Upper lobe of left lung (tissue), 6 donors: ENCODE measurements around the gene THBD. TPM values are rescaled to one million over a fixed set of nuclear protein-coding genes. Genes with fewer than 3 reads are reported as not detected.

Source experiments
- ATAC-seq, 2 donors: fragments of 200-7000 bp; cut with Tn5 transposase; one replicate each; pipeline ENCODE4 v1.9.1; 2022; ENCODE audit warnings: mild to moderate bottlenecking in 2 of 2, moderate library complexity in 2 of 2; ENCODE audit not compliant: low FRiP score in 2 of 2
- DNase-seq, 2 donors: peaks; one replicate each; pipeline ENCODE4 v3.0.0-alpha.2; 2019 to 2020
- H3K27ac ChIP-seq, 4 donors: fragments of 200-600 bp; sonication (generic); one replicate each; pipeline ENCODE4 v1.5.1; 2016 to 2019
- H3K27me3 ChIP-seq, 4 donors: fragments of 200-600 bp; sonication (generic); one replicate each; pipeline ENCODE4 v1.5.1; 2017 to 2019
- H3K36me3 ChIP-seq, 4 donors: fragments of 200-600 bp; sonication (generic); one replicate each; pipeline ENCODE4 v1.5.1; 2016 to 2019
- H3K4me1 ChIP-seq, 4 donors: fragments of 200-600 bp; sonication (generic); one replicate each; pipeline ENCODE4 v1.5.1; 2018 to 2019
- H3K4me3 ChIP-seq, 4 donors: fragments of 200-600 bp; sonication (generic); one replicate each; pipeline ENCODE4 v1.5.1; 2017 to 2019; ENCODE audit warnings: mild to moderate bottlenecking in 2 of 4, moderate library complexity in 1 of 4
- H3K9me3 ChIP-seq, 4 donors: fragments of 200-600 bp; sonication (generic); one replicate each; pipeline ENCODE4 v1.5.1; 2018 to 2019
- CTCF ChIP-seq, 6 experiments: fragments of 450-650 bp in 4 of 6; fragments of 200-600 bp in 2 of 6; sonication (generic) in 2 of 6; IDR thresholded peaks; one replicate each; pipeline ENCODE4 v1.5.1; 2016 to 2019; ENCODE audit warnings: antibody characterized with exemption in 6 of 6
- EP300 ChIP-seq, 4 donors: sonication (generic); formaldehyde crosslinking; IDR thresholded peaks; one replicate each; pipeline ENCODE4 v1.5.1; 2017; ENCODE audit warnings: antibody characterized with exemption in 4 of 4, control low read depth in 2 of 4
- POLR2A ChIP-seq, 4 donors: fragments of 450-650 bp; IDR thresholded peaks; one replicate each; pipeline ENCODE4 v1.5.1; 2016 to 2017; ENCODE audit warnings: antibody characterized with exemption in 4 of 4, mild to moderate bottlenecking in 2 of 4
- POLR2AphosphoS5 ChIP-seq, 2 donors: sonication (generic); formaldehyde crosslinking; IDR thresholded peaks; one replicate each; pipeline ENCODE4 v1.5.1; 2017; ENCODE audit warnings: antibody characterized with exemption in 2 of 2
- WGBS, 2 donors: methylation state at CpG; one replicate each; pipeline ENCODE4 v1.1.5; 2017 to 2018; 5-methylcytosine and 5-hydroxymethylcytosine counted together
- total RNA-seq, 6 donors: library from RNA; depleted of rRNA in 4 of 6; stranded (reverse); fragments of >200 nt in 4 of 6; gene quantifications; one replicate each; pipeline versions ENCODE4 v1.1.0 to v1.2.1, GENCODE V29; 2016 to 2021
- donor health status: DM: no; HTN: no; CAD: no; lungs with moderate emphysema.
- donor health status: DM: no; HTN: yes; CAD: no; lungs with severe emphysema.

Gene THBD
- total RNA-seq, 6 donors from 2014 or later = 17.8 to 235 (median 88.1) TPM

DNA sequence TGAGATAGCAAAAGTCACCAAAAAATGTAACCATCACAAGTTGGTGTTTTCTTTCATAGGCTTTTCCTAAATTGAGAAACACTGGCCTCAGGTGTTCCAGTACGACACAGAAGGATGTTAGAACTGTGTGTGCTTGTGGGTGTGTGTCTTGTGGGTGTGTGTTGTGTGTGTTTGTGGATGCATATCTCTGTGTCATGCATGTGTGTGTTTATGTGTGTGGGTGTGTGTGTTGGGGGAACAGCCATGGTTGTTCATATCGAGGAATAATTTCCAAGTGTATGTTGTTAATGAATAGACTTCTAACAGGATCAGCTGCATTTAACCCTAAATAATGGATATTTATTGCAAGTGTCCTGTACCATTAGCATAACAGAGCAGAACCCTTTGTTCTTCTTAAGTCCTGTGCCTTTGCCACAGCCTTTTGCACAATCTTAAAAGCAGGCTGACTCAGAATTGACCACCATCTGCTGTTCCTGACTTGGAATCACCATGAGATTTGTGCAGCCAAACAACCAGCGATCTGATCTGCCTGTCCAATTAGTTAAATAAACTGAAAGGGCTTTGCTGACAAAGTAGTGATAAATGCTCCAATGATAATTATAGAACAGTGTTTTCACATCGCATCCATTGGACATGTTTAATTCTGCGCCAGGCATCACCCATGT lies 29.0 kb upstream of the THBD start:
- no peak overlapping the region for H3K4me3 ChIP-seq
- 62 to 68% methylated on average over 5 of the region's 5 CpGs for WGBS, 2 donors
- ATAC-seq (no peak), DNase-seq (no peak)
- peaks cover 6 to 47% (median 28%) of the 10 kb centered on the region in 4 donors for H3K4me1 ChIP-seq
- no peak overlapping the region for H3K27ac ChIP-seq
- no peaks in the 10 kb centered on the region for H3K27me3 ChIP-seq
- TF ChIP-seq POLR2A (IDR thresholded peaks at IDR 0.05) = no peak
- no peak for TF ChIP-seq POLR2AphosphoS5 (IDR thresholded peaks at IDR 0.05)
- TF ChIP-seq CTCF (IDR thresholded peaks at IDR 0.05) = no peak
- TF ChIP-seq EP300 (IDR thresholded peaks at IDR 0.05) = no peak
- peaks cover 0 to 11% (median 0%) of the 10 kb centered on the region in 4 donors for H3K36me3 ChIP-seq
- no peaks in the 10 kb centered on the region for H3K9me3 ChIP-seq

GRCh38 chr20:23077277-23077676 lies 27.8 kb upstream of the THBD start:
- H3K4me3 ChIP-seq = no peak overlapping the region
- DNase-seq (no peak), ATAC-seq (no peak)
- peaks cover 5 to 35% (median 25%) of the 10 kb centered on the region in 4 donors for H3K4me1 ChIP-seq
- 55 to 81% methylated on average over 4 of the region's 4 CpGs for WGBS, 2 donors
- no peak overlapping the region for H3K27ac ChIP-seq
- no peaks in the 10 kb centered on the region for H3K9me3 ChIP-seq
- H3K36me3 ChIP-seq = peaks cover 0 to 11% (median 0%) of the 10 kb centered on the region in 4 donors
- TF ChIP-seq POLR2A (IDR thresholded peaks at IDR 0.05) = no peak
- TF ChIP-seq CTCF (IDR thresholded peaks at IDR 0.05) = no peak
- no peak for TF ChIP-seq POLR2AphosphoS5 (IDR thresholded peaks at IDR 0.05)
- TF ChIP-seq EP300 (IDR thresholded peaks at IDR 0.05) = no peak
- H3K27me3 ChIP-seq = no peaks in the 10 kb centered on the region

DNA sequence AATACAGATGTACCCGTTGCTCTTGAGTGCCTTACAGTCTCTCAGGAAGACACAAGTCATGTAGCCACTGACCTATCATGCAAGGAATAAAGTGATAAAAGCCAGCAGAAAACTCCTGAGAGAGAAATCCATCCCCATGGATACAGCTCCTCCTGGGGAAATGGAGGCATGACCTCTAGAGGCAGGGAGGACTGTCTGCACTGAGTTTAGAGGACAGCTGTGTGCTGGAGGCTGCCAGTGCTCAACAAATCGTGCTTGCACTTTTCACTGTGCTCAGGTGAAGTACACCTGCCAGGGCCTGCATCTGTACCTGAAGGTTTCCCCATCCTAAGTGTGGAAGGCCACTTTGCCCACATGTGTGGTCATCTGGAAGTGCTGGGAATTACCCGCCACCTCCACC lies 24.6 kb upstream of the THBD start:
- 79 to 84% methylated on average over 2 to 3 of the region's 3 CpGs for WGBS, 2 donors
- TF ChIP-seq POLR2A (IDR thresholded peaks at IDR 0.05) (no peak), CTCF (IDR thresholded peaks at IDR 0.05) (no peak), EP300 (IDR thresholded peaks at IDR 0.05) (no peak), POLR2AphosphoS5 (IDR thresholded peaks at IDR 0.05) (no peak)
- ATAC-seq (no peak), DNase-seq (no peak)
- Histone ChIP-seq H3K27ac (no peak overlapping the region), H3K4me1 (peaks cover 4 to 14% (median 8%) of the 10 kb centered on the region in 4 donors), H3K9me3 (no peaks in the 10 kb centered on the region), H3K27me3 (no peaks in the 10 kb centered on the region), H3K36me3 (no peaks in the 10 kb centered on the region), H3K4me3 (no peak overlapping the region)

- Histone ChIP-seq H3K4me3 (no peak overlapping the region), H3K4me1 (peaks cover 0 to 4% (median 0%) of the 10 kb centered on the region in 4 donors), H3K9me3 (no peaks in the 10 kb centered on the region), H3K36me3 (no peaks in the 10 kb centered on the region), H3K27me3 (no peaks in the 10 kb centered on the region), H3K27ac (no peak overlapping the region)
- 54 to 59% methylated on average over 10 to 11 of the region's 11 CpGs for WGBS, 2 donors
- ATAC-seq (no peak), DNase-seq (no peak)
- TF ChIP-seq POLR2AphosphoS5 (IDR thresholded peaks at IDR 0.05) = peak in 1 of 2 donors; percentile 15
- no peak for TF ChIP-seq CTCF (IDR thresholded peaks at IDR 0.05)
Observed at GRCh38 chr20:23072892-23073586, 23.6 kb upstream of the THBD start.
